ENCODE measurements around the gene OR4S1.
"Not testable (repeated sequence)": the region's sequence is repeated elsewhere in the genome, so short reads cannot be mapped to it uniquely, and the experiment has no call there.

The OR4S1 gene

GRCh38 chr11:48305923-48306322, at the start of gene OR4S1:
Gene OR4S1 (plus strand): TSS chr11:48306223. CDS start chr11:48306223, 0 bp downstream.
- DNase-seq (ENCODE audit: low spot score), result no peak

GRCh38 chr11:48261600-48261999, 44.4 kb upstream of the OR4S1 start:
- DNase-seq (ENCODE audit: low spot score), result no peak

- no peak for DNase-seq (ENCODE audit: low spot score)
Observed at GRCh38 chr11:48263423-48263911, 42.6 kb upstream of the OR4S1 start, which contains the start of gene OR4X1. Gene OR4X1 (plus strand): TSS chr11:48263861. CDS start chr11:48263861, 0 bp downstream.

GRCh38 chr11:48270621-48271020, 35.4 kb upstream of the OR4S1 start:
- DNase-seq (ENCODE audit: low spot score), result no peak

- no peak for DNase-seq (ENCODE audit: low spot score)
Observed at GRCh38 chr11:48272606-48273005, 33.4 kb upstream of the OR4S1 start.

- peak; percentile 52 for DNase-seq (ENCODE audit: low spot score)
Observed at GRCh38 chr11:48307760-48308386, 1.9 kb downstream of the OR4S1 start.

- not testable (repeated sequence) for DNase-seq (ENCODE audit: low spot score)
Observed at GRCh38 chr11:48313590-48313989, 7.6 kb downstream of the OR4S1 start.

GRCh38 chr11:48319813-48320212, 13.8 kb downstream of the OR4S1 start:
- DNase-seq (ENCODE audit: low spot score), result not testable (repeated sequence)

- not testable (repeated sequence) for DNase-seq (ENCODE audit: low spot score)
Observed at GRCh38 chr11:48324620-48325019, 18.6 kb downstream of the OR4S1 start, which contains the start of gene OR4C3. Gene OR4C3 (plus strand): TSS chr11:48324920. CDS start chr11:48325022, 102 bp downstream.

GRCh38 chr11:48341466-48341865, 35.4 kb downstream of the OR4S1 start:
- no peak for DNase-seq (ENCODE audit: low spot score)

GRCh38 chr11:48342505-48342904, 36.5 kb downstream of the OR4S1 start:
- not testable (repeated sequence) for DNase-seq (ENCODE audit: low spot score)

GRCh38 chr11:48346286-48346685, 40.3 kb downstream of the OR4S1 start:
- not testable (repeated sequence) for DNase-seq (ENCODE audit: low spot score)

GRCh38 chr11:48354013-48354412, 48.0 kb downstream of the OR4S1 start:
- DNase-seq (ENCODE audit: low spot score), result no peak

GRCh38 chr11:48354677-48355076, 48.7 kb downstream of the OR4S1 start:
- DNase-seq (ENCODE audit: low spot score), result no peak
